ENCODE measurements around the gene MTCL1.

The MTCL1 gene

GRCh38 chr18:8833480-8833879, 128.1 kb downstream of the MTCL1 start:
- Histone ChIP-seq H3K27ac (ENCODE audit: low read length) (no peak overlapping the region), H3K4me3 (ENCODE audit: low read length) (no peak overlapping the region), H3K4me1 (ENCODE audit: control insufficient read depth, low read depth, low read length) (no peaks in the 10 kb centered on the region), H3K27me3 (ENCODE audit: control insufficient read depth, insufficient read depth, low read length) (no peaks in the 10 kb centered on the region), H3K9me3 (ENCODE audit: control insufficient read depth, low read depth, low read length) (no peaks in the 10 kb centered on the region), H3K9ac (ENCODE audit: low read length) (no peak overlapping the region), H3K36me3 (ENCODE audit: control insufficient read depth, low read depth, low read length) (no peaks in the 10 kb centered on the region)

GRCh38 chr18:8834881-8835280, 129.5 kb downstream of the MTCL1 start:
- no peaks in the 10 kb centered on the region for H3K4me1 ChIP-seq (ENCODE audit: control insufficient read depth, low read depth, low read length)
- no peaks in the 10 kb centered on the region for H3K27me3 ChIP-seq (ENCODE audit: control insufficient read depth, insufficient read depth, low read length)
- no peak overlapping the region for H3K9ac ChIP-seq (ENCODE audit: low read length)
- no peaks in the 10 kb centered on the region for H3K9me3 ChIP-seq (ENCODE audit: control insufficient read depth, low read depth, low read length)
- H3K4me3 ChIP-seq (ENCODE audit: low read length): no peak overlapping the region
- H3K36me3 ChIP-seq (ENCODE audit: control insufficient read depth, low read depth, low read length): no peaks in the 10 kb centered on the region
- H3K27ac ChIP-seq (ENCODE audit: low read length): no peak overlapping the region

GRCh38 chr18:8835521-8835953, 130.2 kb downstream of the MTCL1 start:
- Histone ChIP-seq H3K4me3 (ENCODE audit: low read length) (no peak overlapping the region), H3K27ac (ENCODE audit: low read length) (no peak overlapping the region), H3K4me1 (ENCODE audit: control insufficient read depth, low read depth, low read length) (peaks cover 2% of the 10 kb centered on the region), H3K27me3 (ENCODE audit: control insufficient read depth, insufficient read depth, low read length) (no peaks in the 10 kb centered on the region), H3K9me3 (ENCODE audit: control insufficient read depth, low read depth, low read length) (no peaks in the 10 kb centered on the region), H3K36me3 (ENCODE audit: control insufficient read depth, low read depth, low read length) (no peaks in the 10 kb centered on the region), H3K9ac (ENCODE audit: low read length) (no peak overlapping the region)

DNA sequence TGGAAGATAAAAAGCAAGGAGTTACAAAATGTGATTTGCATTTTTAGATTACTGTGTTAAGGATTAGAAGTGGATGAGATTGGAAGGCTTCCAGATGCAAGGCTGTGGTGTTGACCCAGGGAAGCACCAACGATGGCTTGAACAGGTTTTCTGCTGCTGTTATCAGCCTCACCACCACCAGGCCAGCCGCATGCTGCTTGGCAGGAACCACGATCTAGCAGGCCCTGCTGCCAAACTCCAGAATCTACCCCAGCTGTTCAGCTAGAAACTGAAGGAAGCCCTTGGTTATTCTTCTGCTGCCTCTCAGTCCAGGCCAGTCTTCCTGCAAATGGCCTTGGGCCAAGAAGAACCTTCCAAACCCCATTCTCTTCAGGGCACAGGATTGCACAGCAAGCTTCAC, 133.9 kb downstream of the MTCL1 start:
- Histone ChIP-seq H3K27me3 (ENCODE audit: control insufficient read depth, insufficient read depth, low read length) (no peaks in the 10 kb centered on the region), H3K36me3 (ENCODE audit: control insufficient read depth, low read depth, low read length) (no peaks in the 10 kb centered on the region), H3K4me3 (ENCODE audit: low read length) (no peak overlapping the region), H3K9me3 (ENCODE audit: control insufficient read depth, low read depth, low read length) (no peaks in the 10 kb centered on the region), H3K9ac (ENCODE audit: low read length) (no peak overlapping the region), H3K4me1 (ENCODE audit: control insufficient read depth, low read depth, low read length) (peaks cover 5% of the 10 kb centered on the region), H3K27ac (ENCODE audit: low read length) (no peak overlapping the region)

GRCh38 chr18:8841781-8842485, 136.6 kb downstream of the MTCL1 start:
- H3K9me3 ChIP-seq (ENCODE audit: control insufficient read depth, low read depth, low read length): no peaks in the 10 kb centered on the region
- no peaks in the 10 kb centered on the region for H3K36me3 ChIP-seq (ENCODE audit: control insufficient read depth, low read depth, low read length)
- H3K4me1 ChIP-seq (ENCODE audit: control insufficient read depth, low read depth, low read length): peaks cover 5% of the 10 kb centered on the region
- H3K27ac ChIP-seq (ENCODE audit: low read length): no peak overlapping the region
- no peak overlapping the region for H3K4me3 ChIP-seq (ENCODE audit: low read length)
- no peak overlapping the region for H3K9ac ChIP-seq (ENCODE audit: low read length)
- H3K27me3 ChIP-seq (ENCODE audit: control insufficient read depth, insufficient read depth, low read length): no peaks in the 10 kb centered on the region

GRCh38 chr18:8842506-8842905, 137.2 kb downstream of the MTCL1 start:
- no peak overlapping the region for H3K4me3 ChIP-seq (ENCODE audit: low read length)
- H3K36me3 ChIP-seq (ENCODE audit: control insufficient read depth, low read depth, low read length): no peaks in the 10 kb centered on the region
- no peak overlapping the region for H3K27ac ChIP-seq (ENCODE audit: low read length)
- no peaks in the 10 kb centered on the region for H3K27me3 ChIP-seq (ENCODE audit: control insufficient read depth, insufficient read depth, low read length)
- no peak overlapping the region for H3K9ac ChIP-seq (ENCODE audit: low read length)
- no peaks in the 10 kb centered on the region for H3K9me3 ChIP-seq (ENCODE audit: control insufficient read depth, low read depth, low read length)
- H3K4me1 ChIP-seq (ENCODE audit: control insufficient read depth, low read depth, low read length): peaks cover 5% of the 10 kb centered on the region

DNA sequence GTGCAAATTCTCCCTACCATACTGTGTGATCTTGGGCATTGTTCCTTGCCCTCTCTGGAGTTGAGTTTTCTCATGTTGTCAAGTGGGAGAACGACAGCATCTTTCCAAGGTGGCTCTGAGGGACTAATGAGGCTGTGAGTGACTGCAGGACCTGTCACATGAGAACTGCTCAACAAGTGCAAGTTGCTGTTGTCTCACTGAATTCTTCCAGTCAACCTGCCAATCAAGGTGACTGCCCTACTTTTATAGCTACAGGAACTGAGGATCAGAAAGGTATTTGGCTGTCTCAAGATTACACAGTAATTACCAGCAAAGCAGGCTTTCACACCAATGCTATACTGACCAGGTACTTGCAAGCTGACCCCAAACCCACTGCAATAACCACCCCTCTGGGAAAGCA, 137.6 kb downstream of the MTCL1 start:
- H3K36me3 ChIP-seq (ENCODE audit: control insufficient read depth, low read depth, low read length): no peaks in the 10 kb centered on the region
- H3K27ac ChIP-seq (ENCODE audit: low read length): no peak overlapping the region
- no peak overlapping the region for H3K4me3 ChIP-seq (ENCODE audit: low read length)
- H3K4me1 ChIP-seq (ENCODE audit: control insufficient read depth, low read depth, low read length): peaks cover 5% of the 10 kb centered on the region
- H3K9me3 ChIP-seq (ENCODE audit: control insufficient read depth, low read depth, low read length): no peaks in the 10 kb centered on the region
- H3K9ac ChIP-seq (ENCODE audit: low read length): no peak overlapping the region
- H3K27me3 ChIP-seq (ENCODE audit: control insufficient read depth, insufficient read depth, low read length): no peaks in the 10 kb centered on the region

DNA sequence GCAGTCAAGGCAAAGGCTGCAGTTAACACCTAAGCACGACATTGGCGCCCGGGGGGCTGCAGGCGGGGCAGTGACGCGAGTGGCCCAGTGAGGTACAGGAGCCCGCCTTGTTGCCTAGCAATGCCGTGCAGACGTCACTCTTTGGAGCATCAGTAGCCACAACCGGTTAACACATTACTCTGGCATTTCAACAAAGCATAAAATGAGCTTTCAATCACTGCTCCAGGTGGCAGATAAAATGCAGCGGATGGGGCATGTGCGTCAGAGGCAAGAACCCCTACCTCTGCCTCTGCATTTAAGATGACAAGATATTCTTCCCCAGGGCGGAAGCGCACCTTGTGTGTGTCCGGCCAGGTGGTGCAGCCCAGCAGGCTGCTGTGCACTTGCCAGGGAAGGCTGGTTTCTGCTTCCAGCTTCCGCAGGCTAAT, 139.4 kb downstream of the MTCL1 start:
- Histone ChIP-seq H3K4me3 (ENCODE audit: low read length) (no peak overlapping the region), H3K27me3 (ENCODE audit: control insufficient read depth, insufficient read depth, low read length) (no peaks in the 10 kb centered on the region), H3K9me3 (ENCODE audit: control insufficient read depth, low read depth, low read length) (no peaks in the 10 kb centered on the region), H3K36me3 (ENCODE audit: control insufficient read depth, low read depth, low read length) (no peaks in the 10 kb centered on the region), H3K9ac (ENCODE audit: low read length) (no peak overlapping the region), H3K4me1 (ENCODE audit: control insufficient read depth, low read depth, low read length) (peaks cover 5% of the 10 kb centered on the region), H3K27ac (ENCODE audit: low read length) (no peak overlapping the region)

DNA sequence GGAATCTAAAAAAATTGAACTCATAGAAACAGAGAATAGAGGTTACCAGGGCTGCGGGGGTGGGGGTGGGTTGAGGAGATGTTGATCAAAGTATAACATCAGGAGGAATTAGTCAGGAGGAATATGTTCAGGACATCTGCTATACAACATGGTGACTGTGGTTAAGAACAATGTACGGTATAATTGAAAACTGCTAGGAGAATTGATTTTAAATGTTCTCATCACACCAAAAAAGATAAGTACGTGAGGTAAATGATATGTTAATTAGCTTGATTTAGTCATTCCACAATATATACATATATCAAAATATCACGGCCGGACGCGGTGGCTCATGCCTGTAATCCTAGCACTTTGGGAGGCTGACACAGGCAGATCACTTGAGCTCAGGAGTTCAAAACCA, 140.2 kb downstream of the MTCL1 start:
- no peak overlapping the region for H3K27ac ChIP-seq (ENCODE audit: low read length)
- no peaks in the 10 kb centered on the region for H3K36me3 ChIP-seq (ENCODE audit: control insufficient read depth, low read depth, low read length)
- no peaks in the 10 kb centered on the region for H3K9me3 ChIP-seq (ENCODE audit: control insufficient read depth, low read depth, low read length)
- H3K27me3 ChIP-seq (ENCODE audit: control insufficient read depth, insufficient read depth, low read length): no peaks in the 10 kb centered on the region
- H3K4me1 ChIP-seq (ENCODE audit: control insufficient read depth, low read depth, low read length): peaks cover 3% of the 10 kb centered on the region
- no peak overlapping the region for H3K4me3 ChIP-seq (ENCODE audit: low read length)
- no peak overlapping the region for H3K9ac ChIP-seq (ENCODE audit: low read length)

DNA sequence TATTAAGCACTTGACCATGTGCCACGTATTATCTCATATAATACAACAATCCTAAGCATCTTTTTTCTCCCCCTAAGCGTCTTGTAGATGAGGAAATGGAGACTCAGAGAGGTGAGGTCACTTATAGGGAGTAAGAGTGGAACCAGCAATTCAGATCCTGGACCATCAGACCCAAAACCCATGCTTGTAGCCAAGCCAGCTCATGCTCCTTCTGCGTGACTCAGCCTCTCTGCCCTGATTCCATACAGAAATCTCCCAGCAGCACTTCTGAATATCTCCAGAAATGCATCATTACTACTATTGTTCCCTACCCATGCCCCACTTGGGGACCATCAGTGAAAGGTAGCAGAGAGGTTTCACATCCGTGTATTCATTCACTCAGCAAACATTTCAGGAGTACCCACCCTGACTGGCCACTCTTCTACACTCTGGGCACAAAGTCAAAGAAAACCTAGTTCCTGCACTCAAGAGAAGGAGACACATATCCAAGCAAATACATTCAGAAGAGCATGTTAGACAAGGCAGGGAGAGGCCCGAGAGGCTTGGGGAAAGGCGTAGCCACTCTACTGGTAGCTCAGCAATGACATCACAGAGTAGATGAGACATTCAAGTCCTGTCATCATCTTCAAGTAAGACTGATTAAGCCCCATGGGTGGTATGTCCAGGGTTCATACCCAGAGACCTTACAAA, 141.9 kb downstream of the MTCL1 start:
- Histone ChIP-seq H3K27me3 (ENCODE audit: control insufficient read depth, insufficient read depth, low read length) (no peaks in the 10 kb centered on the region), H3K4me1 (ENCODE audit: control insufficient read depth, low read depth, low read length) (no peaks in the 10 kb centered on the region), H3K9me3 (ENCODE audit: control insufficient read depth, low read depth, low read length) (no peaks in the 10 kb centered on the region), H3K9ac (ENCODE audit: low read length) (no peak overlapping the region), H3K27ac (ENCODE audit: low read length) (no peak overlapping the region), H3K4me3 (ENCODE audit: low read length) (no peak overlapping the region), H3K36me3 (ENCODE audit: control insufficient read depth, low read depth, low read length) (no peaks in the 10 kb centered on the region)

DNA sequence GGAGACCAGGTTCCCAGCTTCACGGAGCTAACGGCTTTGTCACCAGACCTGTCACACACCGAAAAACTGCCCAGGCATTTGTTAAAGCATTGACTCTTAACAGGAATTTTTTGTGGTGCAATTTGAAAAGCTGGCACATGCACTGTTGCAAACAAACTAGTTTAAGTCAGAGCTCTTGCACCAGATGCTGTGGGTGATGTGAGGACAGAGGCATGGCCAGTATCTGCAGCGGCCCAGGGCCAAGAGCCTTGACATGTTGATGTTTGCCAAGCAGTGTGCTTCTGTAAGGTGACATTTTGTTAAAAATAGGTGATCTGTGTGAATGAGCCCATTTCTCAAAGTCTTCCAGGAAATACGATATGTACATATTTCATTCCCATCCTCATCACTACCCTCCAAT, 142.5 kb downstream of the MTCL1 start:
- no peak overlapping the region for H3K9ac ChIP-seq (ENCODE audit: low read length)
- H3K27me3 ChIP-seq (ENCODE audit: control insufficient read depth, insufficient read depth, low read length): no peaks in the 10 kb centered on the region
- H3K9me3 ChIP-seq (ENCODE audit: control insufficient read depth, low read depth, low read length): no peaks in the 10 kb centered on the region
- H3K36me3 ChIP-seq (ENCODE audit: control insufficient read depth, low read depth, low read length): no peaks in the 10 kb centered on the region
- H3K4me1 ChIP-seq (ENCODE audit: control insufficient read depth, low read depth, low read length): no peaks in the 10 kb centered on the region
- no peak overlapping the region for H3K27ac ChIP-seq (ENCODE audit: low read length)
- no peak overlapping the region for H3K4me3 ChIP-seq (ENCODE audit: low read length)

- Histone ChIP-seq H3K27ac (ENCODE audit: low read length) (no peak overlapping the region), H3K4me3 (ENCODE audit: low read length) (no peak overlapping the region)
These were observed 143.2 kb downstream of the MTCL1 start for GRCh38 chr18:8848541-8848940.

More at GRCh38 chr18:8848541-8848940, 143.2 kb downstream of the MTCL1 start:
- H3K9me3 ChIP-seq (ENCODE audit: control insufficient read depth, low read depth, low read length): no peaks in the 10 kb centered on the region
- no peaks in the 10 kb centered on the region for H3K4me1 ChIP-seq (ENCODE audit: control insufficient read depth, low read depth, low read length)
- no peaks in the 10 kb centered on the region for H3K36me3 ChIP-seq (ENCODE audit: control insufficient read depth, low read depth, low read length)
- no peaks in the 10 kb centered on the region for H3K27me3 ChIP-seq (ENCODE audit: control insufficient read depth, insufficient read depth, low read length)
- H3K9ac ChIP-seq (ENCODE audit: low read length): no peak overlapping the region

Data from iPS-18a (cell line).